Lower leg skin (tissue), 4 donors: ENCODE measurements around the gene GGA1. TPM values are rescaled to one million over a fixed set of nuclear protein-coding genes. Genes with fewer than 3 reads are reported as not detected.

Experiments
- DNase-seq, 2 donors: peaks; one replicate each; pipeline ENCODE4 v3.0.0-alpha.2; 2019; ENCODE audit warnings: low spot score in 2 of 2
- H3K4me3 ChIP-seq: fragments of 200-600 bp; sonication (generic); 2 replicates; pipeline ENCODE4 v1.5.1; 2017; ENCODE audit warnings: mild to moderate bottlenecking, low read depth; ENCODE audit not compliant: poor library complexity, severe bottlenecking
- CTCF ChIP-seq, 3 donors: fragments of 450-650 bp; IDR thresholded peaks; one replicate each; pipeline ENCODE4 v1.5.1; 2016; ENCODE audit warnings: antibody characterized with exemption in 3 of 3, mild to moderate bottlenecking in 3 of 3, moderate library complexity in 2 of 3
- POLR2A ChIP-seq, 2 donors: fragments of 450-650 bp; IDR thresholded peaks; one replicate each; pipeline ENCODE4 v1.6.1; 2016 to 2017; ENCODE audit warnings: antibody characterized with exemption in 2 of 2, mild to moderate bottlenecking in 1 of 2, moderate library complexity in 1 of 2
- WGBS, 2 donors: methylation state at CpG; one replicate each; pipeline ENCODE4 v1.1.5; 2018; 5-methylcytosine and 5-hydroxymethylcytosine counted together
- intact Hi-C: fragments of 100-400 bp; cut with DNase I; formaldehyde crosslinking; loops from one replicate; pipeline ENCODE4 v1.15.0; 2023; ENCODE audit warnings: low total_unique reads
- total RNA-seq, 4 donors: library from RNA; depleted of rRNA; stranded (reverse); fragments of >200 nt; gene quantifications; one replicate each; pipeline ENCODE4 v1.1.0, GENCODE V29; 2016

GGA1 gene
- total RNA-seq, 4 donors from 2014 or later: 50.3 to 66.0 (median 53.6) TPM

DNA sequence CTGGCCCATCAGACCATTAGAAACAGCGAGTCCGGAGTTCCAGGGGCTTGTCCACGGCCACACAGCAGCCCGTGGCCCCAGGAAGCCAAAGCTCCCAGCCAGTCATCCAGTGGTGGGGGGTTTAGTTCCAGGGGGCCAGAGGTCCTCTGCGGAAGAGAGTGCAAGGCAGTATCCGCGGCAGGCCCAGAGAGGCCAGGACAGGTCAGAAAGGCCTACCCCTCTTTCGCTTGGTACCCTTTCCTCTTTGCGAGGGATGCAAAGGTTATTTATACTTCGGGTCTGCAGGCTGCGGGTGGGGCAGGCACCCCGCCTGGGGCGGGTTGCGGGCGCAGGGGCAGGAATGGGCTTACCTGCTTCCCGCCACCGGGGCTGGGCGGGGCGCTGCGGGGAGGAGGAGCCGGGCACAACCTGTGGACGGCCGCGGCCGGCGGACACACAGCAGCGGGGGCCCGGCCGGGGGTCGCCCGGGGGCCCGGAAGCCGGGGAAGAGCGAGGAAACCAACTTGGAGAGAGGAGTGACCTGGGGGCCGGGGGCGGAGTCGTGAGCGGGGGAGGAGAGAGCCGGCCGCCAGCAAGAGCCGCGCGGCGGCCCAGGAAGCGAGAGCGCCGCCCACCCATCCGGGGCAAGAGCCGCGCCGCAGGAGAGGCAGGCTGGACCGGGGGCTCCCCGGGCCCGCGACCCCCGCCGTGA, 30.6 kb downstream of the GGA1 start, which contains the start of gene SH3BP1:
Gene SH3BP1 (plus strand): TSS at position 600 of the 691 bp plus-strand sequence. CDS start 119 bp downstream, outside the sequence.
- WGBS, 2 donors: 0 to 11% methylated on average over 12 to 29 of the region's 57 CpGs
- peak within 1 kb of the TSS; percentile 42 for H3K4me3 ChIP-seq
- no peak for DNase-seq
- TF ChIP-seq POLR2A (IDR thresholded peaks at IDR 0.05): no peak
- no peak for TF ChIP-seq CTCF (IDR thresholded peaks at IDR 0.05)
- intact Hi-C loops: no loop called here

DNA sequence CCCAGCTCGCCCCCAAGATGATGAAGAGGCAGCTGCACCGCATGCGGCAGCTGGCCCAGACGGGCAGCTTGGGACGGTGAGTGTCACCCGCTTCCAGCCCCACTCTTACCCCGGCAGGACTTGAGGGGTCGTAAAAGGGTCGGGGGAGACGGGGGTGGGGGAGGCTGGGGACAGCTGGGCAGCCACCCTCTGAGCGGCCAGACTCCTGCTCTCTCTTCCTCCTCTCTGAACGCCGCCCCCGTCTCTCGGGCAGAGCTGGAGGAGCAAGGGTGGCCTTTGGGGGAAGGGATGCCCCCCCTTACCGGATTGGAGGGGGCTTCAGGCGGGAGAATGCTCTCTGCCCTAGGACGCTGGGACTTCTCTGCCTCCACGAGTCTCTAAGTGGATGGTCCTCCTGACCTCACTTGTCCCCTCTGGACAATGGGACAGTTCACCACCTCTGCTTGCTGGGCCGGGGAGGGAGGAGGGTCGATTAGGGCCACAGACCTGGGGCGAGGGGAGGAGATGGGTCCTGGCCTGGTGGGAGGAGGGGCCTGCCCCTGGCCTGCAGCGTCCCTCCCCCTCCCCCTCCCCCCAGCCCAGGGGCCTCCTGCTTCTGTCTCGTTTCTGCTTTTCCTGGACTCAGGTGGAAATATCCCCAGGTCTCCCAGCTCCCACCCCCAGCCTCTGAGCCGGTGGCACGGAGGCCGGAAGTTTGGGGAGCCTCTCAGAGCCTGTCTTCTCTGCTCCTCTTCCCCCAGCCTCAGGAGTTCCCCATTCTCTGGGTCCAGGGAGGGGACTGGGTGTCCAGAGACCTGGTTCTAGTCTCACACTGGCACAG, 31.3 kb downstream of the GGA1 start:
- 6 to 13% methylated on average over 14 to 24 of the region's 27 CpGs for WGBS, 2 donors
- intact Hi-C loops: loop anchor here (10.0 kb wide), 1 partner anchor 155 kb away; no protein-coding TSS in a partner anchor
- peak overlapping the region; percentile 42 for H3K4me3 ChIP-seq
- no peak for DNase-seq
- TF ChIP-seq POLR2A (IDR thresholded peaks at IDR 0.05) (no peak), CTCF (IDR thresholded peaks at IDR 0.05) (no peak)

GRCh38 chr22:37640591-37641560, 32.2 kb downstream of the GGA1 start:
- TF ChIP-seq CTCF (IDR thresholded peaks at IDR 0.05) (no peak), POLR2A (IDR thresholded peaks at IDR 0.05) (no peak)

GRCh38 chr22:37641561-37641949, 32.9 kb downstream of the GGA1 start:
- WGBS, 2 donors: 72 to 79% methylated on average over 5 of the region's 5 CpGs
- no peak for DNase-seq
- intact Hi-C loops: loop anchor here (10.0 kb wide), 1 partner anchor 153 kb away; no protein-coding TSS in a partner anchor

More at GRCh38 chr22:37640591-37641560, 32.2 kb downstream of the GGA1 start:
- intact Hi-C loops: loop anchor here (10.0 kb wide), 1 partner anchor 154 kb away; no protein-coding TSS in a partner anchor
- WGBS, 2 donors: 50 to 61% methylated on average over 24 of the region's 24 CpGs
- no peak overlapping the region for H3K4me3 ChIP-seq
- no peak for DNase-seq

More at GRCh38 chr22:37641561-37641949, 32.9 kb downstream of the GGA1 start:
- H3K4me3 ChIP-seq: no peak overlapping the region
- TF ChIP-seq CTCF (IDR thresholded peaks at IDR 0.05) (no peak), POLR2A (IDR thresholded peaks at IDR 0.05) (no peak)
